Mesenchymal stem cell (in vitro differentiated cells and primary cell): ENCODE data around the gene TMEM178B.

ENCODE experiments used
- DNase-seq: peaks from one replicate; pipeline ENCODE4 v3.0.0-alpha.2; 2013
- H2AFZ ChIP-seq: one replicate; pipeline ENCODE4 v1.6.1; 2013; ENCODE audit warnings: low read depth, mild to moderate bottlenecking, control low read depth, inconsistent platforms, low read length, moderate library complexity
- H2AK5ac ChIP-seq: 2 replicates; pipeline ENCODE4 v1.6.1; 2013; ENCODE audit warnings: low read length, moderate library complexity, mild to moderate bottlenecking, inconsistent platforms; ENCODE audit not compliant: severe bottlenecking
- H2BK120ac ChIP-seq: one replicate; pipeline ENCODE4 v1.6.1; 2013; ENCODE audit warnings: low read depth, mild to moderate bottlenecking, inconsistent platforms, low read length, moderate library complexity
- H2BK12ac ChIP-seq, 2 experiments: one replicate each; pipeline ENCODE4 v1.6.1; 2013; ENCODE audit warnings: inconsistent platforms in 2 of 2, low read length in 2 of 2, mild to moderate bottlenecking in 2 of 2, moderate library complexity in 2 of 2, control low read depth in 1 of 2
- H2BK15ac ChIP-seq: one replicate; pipeline ENCODE4 v1.6.1; 2013; ENCODE audit warnings: mild to moderate bottlenecking, low read depth, inconsistent platforms; ENCODE audit not compliant: poor library complexity, severe bottlenecking
- H2BK5ac ChIP-seq: 2 replicates; pipeline ENCODE4 v1.6.1; 2013; ENCODE audit warnings: low read depth, mild to moderate bottlenecking, low read length, control low read depth, inconsistent platforms; ENCODE audit not compliant: poor library complexity, severe bottlenecking
- H3K14ac ChIP-seq, 2 experiments: one replicate each; pipeline ENCODE4 v1.6.1; 2013; ENCODE audit warnings: inconsistent platforms in 2 of 2, low read length in 2 of 2, control low read depth in 1 of 2, mild to moderate bottlenecking in 1 of 2, moderate library complexity in 1 of 2
- H3K18ac ChIP-seq, 2 experiments: one replicate each; pipeline ENCODE4 v1.6.1; 2013; ENCODE audit warnings: inconsistent platforms in 2 of 2, low read length in 2 of 2, control low read depth in 1 of 2, low read depth in 1 of 2, mild to moderate bottlenecking in 1 of 2
- H3K23ac ChIP-seq, 2 experiments: one replicate each; pipeline ENCODE4 v1.6.1; 2013; ENCODE audit warnings: inconsistent platforms in 2 of 2, low read length in 2 of 2, mild to moderate bottlenecking in 2 of 2, moderate library complexity in 2 of 2, control low read depth in 1 of 2
- H3K27ac ChIP-seq: 2 replicates; pipeline ENCODE4 v1.5.1; 2013; ENCODE audit warnings: mild to moderate bottlenecking, moderate library complexity, low read length, control low read depth, inconsistent platforms; ENCODE audit not compliant: poor library complexity, severe bottlenecking
- H3K27me3 ChIP-seq, 2 experiments: 2 replicates each; pipeline versions ENCODE4 v1.6.1 to v1.7.0; 2013; ENCODE audit warnings: low read length in 2 of 2, mild to moderate bottlenecking in 2 of 2, moderate library complexity in 2 of 2, control low read depth in 1 of 2, inconsistent platforms in 1 of 2; ENCODE audit not compliant: control insufficient read depth in 1 of 2, insufficient read depth in 1 of 2
- H3K36me3 ChIP-seq, 2 experiments: 2 replicates each; pipeline versions ENCODE4 v1.6.1 to v1.7.0; 2013; ENCODE audit warnings: low read length in 2 of 2, control low read depth in 1 of 2, inconsistent platforms in 1 of 2, low read depth in 1 of 2, mild to moderate bottlenecking in 1 of 2; ENCODE audit not compliant: insufficient read depth in 2 of 2, control insufficient read depth in 1 of 2
- H3K4ac ChIP-seq, 2 experiments: one replicate each; pipeline ENCODE4 v1.6.1; 2013; ENCODE audit warnings: inconsistent platforms in 2 of 2, low read length in 2 of 2, mild to moderate bottlenecking in 2 of 2, moderate library complexity in 2 of 2, control low read depth in 1 of 2, low read depth in 1 of 2
- H3K4me1 ChIP-seq: 2 replicates; pipeline ENCODE4 v1.6.1; 2013; ENCODE audit warnings: low read depth, low read length, control low read depth; ENCODE audit not compliant: control insufficient read depth, insufficient read depth
- H3K4me2 ChIP-seq: 2 replicates; pipeline ENCODE4 v1.6.1; 2013; ENCODE audit warnings: low read length, mild to moderate bottlenecking, inconsistent platforms; ENCODE audit not compliant: poor library complexity, severe bottlenecking
- H3K4me3 ChIP-seq, 2 experiments: 2 replicates each; pipeline versions ENCODE4 v1.5.1 to v1.7.0; 2013; ENCODE audit warnings: low read length in 2 of 2, mild to moderate bottlenecking in 2 of 2, control low read depth in 1 of 2, low read depth in 1 of 2; ENCODE audit not compliant: insufficient read depth in 1 of 2
- H3K79me1 ChIP-seq: replicated peaks from 2 replicates; pipeline ENCODE4 v1.6.1; 2013; ENCODE audit warnings: mild to moderate bottlenecking, control low read depth, low read length, inconsistent platforms; ENCODE audit not compliant: poor library complexity, severe bottlenecking
- H3K9ac ChIP-seq: 2 replicates; pipeline ENCODE4 v1.7.0; 2013; ENCODE audit warnings: mild to moderate bottlenecking, low read length, moderate library complexity
- H3K9me3 ChIP-seq: 2 replicates; pipeline ENCODE4 v1.7.0; 2013; ENCODE audit warnings: mild to moderate bottlenecking, low read length; ENCODE audit not compliant: control insufficient read depth
- H4K8ac ChIP-seq: one replicate; pipeline ENCODE4 v1.6.1; 2013; ENCODE audit warnings: inconsistent platforms, mild to moderate bottlenecking, low read length, moderate library complexity
- H4K91ac ChIP-seq: one replicate; pipeline ENCODE4 v1.6.1; 2013; ENCODE audit warnings: mild to moderate bottlenecking, low read length, inconsistent platforms
- WGBS: methylation state at CpG from one replicate; pipeline ENCODE4 v1.1.7; 2013; ENCODE audit warnings: mixed read lengths; 5-methylcytosine and 5-hydroxymethylcytosine counted together

Gene TMEM178B

GRCh38 chr7:141468341-141468740, 394.5 kb downstream of the TMEM178B start:
- no peak overlapping the region for H3K4me2 ChIP-seq
- no peak overlapping the region for H3K23ac ChIP-seq
- no peak overlapping the region for H3K27ac ChIP-seq
- no peak overlapping the region for H2BK12ac ChIP-seq
- no peak overlapping the region for H2AFZ ChIP-seq
- H3K9me3 ChIP-seq = no peaks in the 10 kb centered on the region
- H2BK5ac ChIP-seq = no peak overlapping the region
- H3K9ac ChIP-seq = no peak overlapping the region
- H3K79me1 ChIP-seq = no peaks in the 10 kb centered on the region
- H2BK15ac ChIP-seq = no peak overlapping the region
- no peaks in the 10 kb centered on the region for H3K27me3 ChIP-seq
- no peak overlapping the region for H3K4ac ChIP-seq
- H3K4me3 ChIP-seq = no peak overlapping the region
- 92% methylated on average over 4 of the region's 5 CpGs for WGBS
- H3K4me1 ChIP-seq = no peaks in the 10 kb centered on the region
- H2AK5ac ChIP-seq = no peak overlapping the region
- no peak overlapping the region for H2BK120ac ChIP-seq
- no peak overlapping the region for H3K18ac ChIP-seq
- H4K91ac ChIP-seq = no peak overlapping the region
- DNase-seq = no peak
- H3K14ac ChIP-seq = no peak overlapping the region
- H3K36me3 ChIP-seq = peaks cover 0 to 7% of the 10 kb centered on the region in 2 experiments
- no peak overlapping the region for H4K8ac ChIP-seq

GRCh38 chr7:141475679-141476078, 401.8 kb downstream of the TMEM178B start:
- H3K79me1 ChIP-seq = no peaks in the 10 kb centered on the region
- H3K4me1 ChIP-seq = no peaks in the 10 kb centered on the region
- H4K8ac ChIP-seq = no peak overlapping the region
- no peak overlapping the region for H3K14ac ChIP-seq
- no peak overlapping the region for H2BK12ac ChIP-seq
- no peak overlapping the region for H2BK15ac ChIP-seq
- no peak overlapping the region for H2AFZ ChIP-seq
- no peak overlapping the region for H3K4ac ChIP-seq
- no peak overlapping the region for H3K23ac ChIP-seq
- no peak for DNase-seq
- no peak overlapping the region for H3K9ac ChIP-seq
- H3K36me3 ChIP-seq = peaks cover 0 to 7% of the 10 kb centered on the region in 2 experiments
- no peak overlapping the region for H2BK5ac ChIP-seq
- no peaks in the 10 kb centered on the region for H3K9me3 ChIP-seq
- no peak overlapping the region for H3K4me3 ChIP-seq
- WGBS = 100% methylated on average over 1 of the region's 1 CpG
- H2AK5ac ChIP-seq = no peak overlapping the region
- H3K27me3 ChIP-seq = peaks cover 0 to 14% of the 10 kb centered on the region in 2 experiments
- no peak overlapping the region for H4K91ac ChIP-seq
- H2BK120ac ChIP-seq = no peak overlapping the region
- no peak overlapping the region for H3K27ac ChIP-seq
- H3K4me2 ChIP-seq = no peak overlapping the region
- H3K18ac ChIP-seq = no peak overlapping the region

- no peak for DNase-seq
- H2BK5ac ChIP-seq = no peak overlapping the region
- H3K23ac ChIP-seq = no peak overlapping the region
- no peaks in the 10 kb centered on the region for H3K79me1 ChIP-seq
- no peak overlapping the region for H2BK12ac ChIP-seq
- H3K9ac ChIP-seq = no peak overlapping the region
- H4K91ac ChIP-seq = no peak overlapping the region
- H4K8ac ChIP-seq = no peak overlapping the region
- no peaks in the 10 kb centered on the region for H3K4me1 ChIP-seq
- no peak overlapping the region for H2BK15ac ChIP-seq
- H3K9me3 ChIP-seq = peaks cover 1% of the 10 kb centered on the region
- H3K4ac ChIP-seq = no peak overlapping the region
- no peak overlapping the region for H3K27ac ChIP-seq
- 62% methylated on average over 2 of the region's 4 CpGs for WGBS
- H3K4me3 ChIP-seq = no peak overlapping the region
- H3K36me3 ChIP-seq = no peaks in the 10 kb centered on the region
- peaks cover 0 to 14% of the 10 kb centered on the region in 2 experiments for H3K27me3 ChIP-seq
- no peak overlapping the region for H2AFZ ChIP-seq
- H2BK120ac ChIP-seq = no peak overlapping the region
- H3K18ac ChIP-seq = no peak overlapping the region
- no peak overlapping the region for H2AK5ac ChIP-seq
- no peak overlapping the region for H3K4me2 ChIP-seq
- H3K14ac ChIP-seq = no peak overlapping the region
Measured at GRCh38 chr7:141477865-141478264, 404.0 kb downstream of the TMEM178B start.

GRCh38 chr7:141478845-141479244, 405.0 kb downstream of the TMEM178B start:
- no peak overlapping the region for H2AFZ ChIP-seq
- H3K9me3 ChIP-seq = peaks cover 4% of the 10 kb centered on the region
- H2AK5ac ChIP-seq = no peak overlapping the region
- H3K4me3 ChIP-seq = no peak overlapping the region
- H4K8ac ChIP-seq = no peak overlapping the region
- no peaks in the 10 kb centered on the region for H3K4me1 ChIP-seq
- no peak overlapping the region for H3K27ac ChIP-seq
- H3K23ac ChIP-seq = no peak overlapping the region
- no peak overlapping the region for H2BK15ac ChIP-seq
- no peak overlapping the region for H2BK120ac ChIP-seq
- no peaks in the 10 kb centered on the region for H3K36me3 ChIP-seq
- no peak overlapping the region for H3K4ac ChIP-seq
- no peak overlapping the region for H2BK12ac ChIP-seq
- DNase-seq = no peak
- no peaks in the 10 kb centered on the region for H3K79me1 ChIP-seq
- H3K27me3 ChIP-seq = peaks cover 0 to 14% of the 10 kb centered on the region in 2 experiments
- no peak overlapping the region for H3K18ac ChIP-seq
- no peak overlapping the region for H3K4me2 ChIP-seq
- H2BK5ac ChIP-seq = no peak overlapping the region
- H3K14ac ChIP-seq = no peak overlapping the region
- WGBS = 63% methylated on average over 4 of the region's 4 CpGs
- no peak overlapping the region for H3K9ac ChIP-seq
- H4K91ac ChIP-seq = no peak overlapping the region
